GM21825 (cell line): Measurements from ENCODE around the gene SNRK.

ENCODE experiments used
- ATAC-seq: cut with Tn5 transposase; IDR thresholded peaks from one replicate; pipeline ENCODE4 v1.9.1; 2021; ENCODE audit warnings: mild to moderate bottlenecking, moderate library complexity; ENCODE audit not compliant: unreplicated experiment

Gene SNRK

GRCh38 chr3:43369404-43370292 lies 83.3 kb downstream of the SNRK start:
- ATAC-seq: no peak

DNA sequence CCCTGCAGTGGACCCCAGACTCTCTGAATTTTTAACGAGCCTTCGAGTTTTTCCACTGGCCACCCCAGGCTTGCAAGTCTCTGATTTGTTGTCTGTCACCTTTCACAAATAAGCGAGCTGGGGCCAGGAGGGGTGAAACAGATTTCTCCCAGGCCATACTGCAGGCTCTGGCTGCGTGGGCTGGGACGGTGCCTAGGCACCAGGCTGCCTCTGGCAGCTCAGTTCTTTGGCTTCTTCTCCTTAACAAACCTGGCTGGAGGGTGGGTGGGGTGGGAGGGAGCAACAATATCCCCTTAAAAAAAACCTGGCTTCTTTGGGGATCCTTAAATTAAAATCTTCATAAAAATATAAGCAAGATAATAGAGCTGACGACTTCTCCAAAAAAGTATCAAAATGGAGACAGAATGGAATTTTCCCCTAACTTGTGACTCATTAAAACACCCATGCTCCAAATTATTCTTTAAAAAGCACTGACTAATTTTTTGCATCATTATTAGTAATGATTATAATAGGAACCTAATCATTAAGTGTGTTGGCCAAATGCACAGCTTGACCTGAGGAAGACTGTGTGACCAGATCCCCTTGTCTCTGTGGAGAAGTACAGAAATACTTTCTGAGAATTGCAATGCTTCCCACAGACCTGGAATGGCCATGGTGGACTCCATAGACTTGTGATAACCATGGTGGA lies 84.1 kb downstream of the SNRK start:
- no peak for ATAC-seq

DNA sequence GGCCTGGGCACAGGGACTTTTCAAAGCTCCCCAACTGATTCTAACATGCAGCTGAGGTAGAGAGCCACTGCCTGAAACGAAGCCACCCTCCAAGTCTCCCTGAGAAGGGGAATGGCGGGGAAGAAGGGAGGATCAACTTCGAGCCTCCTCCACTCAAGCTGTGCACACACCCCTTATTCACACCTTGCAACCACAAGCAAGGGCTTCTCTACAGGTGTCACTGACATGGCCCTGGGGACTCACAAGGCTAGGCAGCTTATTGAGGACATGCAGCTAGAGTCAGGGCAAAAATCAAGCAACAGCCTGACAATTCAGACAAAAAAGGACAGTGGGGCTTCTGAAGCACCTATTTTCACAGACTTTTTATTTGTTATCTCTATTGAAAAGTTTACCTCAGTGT lies 85.2 kb downstream of the SNRK start:
- no peak for ATAC-seq

DNA sequence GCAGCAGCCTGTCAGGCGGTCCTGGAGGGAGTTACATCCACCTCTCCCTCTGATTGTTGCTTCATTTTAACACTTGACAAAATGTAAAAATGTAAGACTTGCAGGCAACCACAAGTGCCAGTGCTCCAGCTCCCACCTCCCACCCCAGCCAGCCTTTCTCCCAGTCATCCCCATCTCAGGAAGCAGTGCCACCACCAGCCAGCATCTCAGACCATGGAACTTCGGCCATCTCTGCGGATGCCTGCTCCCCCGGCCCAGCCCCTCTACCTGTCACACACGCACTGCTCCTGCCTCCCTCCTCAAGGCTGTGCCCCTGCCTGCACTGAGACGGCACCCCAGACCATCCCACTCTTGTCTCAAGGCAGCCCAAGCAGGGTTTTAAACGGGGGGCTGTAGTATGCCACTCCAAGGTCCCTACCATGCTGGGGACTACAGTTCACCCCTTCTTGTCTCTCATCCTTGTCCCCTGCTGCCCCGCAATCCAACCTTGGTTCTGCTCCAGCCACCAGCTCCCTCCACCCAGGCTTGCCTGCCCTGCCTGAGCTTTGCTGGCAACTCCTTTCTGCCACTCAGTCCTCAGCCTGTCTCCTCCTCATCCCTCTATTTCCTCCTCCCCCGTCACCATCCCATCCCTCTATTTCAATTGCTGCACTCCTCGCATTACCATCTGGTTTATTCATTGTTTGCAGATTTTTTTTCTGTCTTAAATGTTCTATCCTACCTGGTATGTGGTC lies 85.8 kb downstream of the SNRK start:
- no peak for ATAC-seq

GRCh38 chr3:43372809-43373559 lies 86.6 kb downstream of the SNRK start:
- no peak for ATAC-seq

- ATAC-seq: no peak
Measured at GRCh38 chr3:43373560-43373928, 87.2 kb downstream of the SNRK start.

DNA sequence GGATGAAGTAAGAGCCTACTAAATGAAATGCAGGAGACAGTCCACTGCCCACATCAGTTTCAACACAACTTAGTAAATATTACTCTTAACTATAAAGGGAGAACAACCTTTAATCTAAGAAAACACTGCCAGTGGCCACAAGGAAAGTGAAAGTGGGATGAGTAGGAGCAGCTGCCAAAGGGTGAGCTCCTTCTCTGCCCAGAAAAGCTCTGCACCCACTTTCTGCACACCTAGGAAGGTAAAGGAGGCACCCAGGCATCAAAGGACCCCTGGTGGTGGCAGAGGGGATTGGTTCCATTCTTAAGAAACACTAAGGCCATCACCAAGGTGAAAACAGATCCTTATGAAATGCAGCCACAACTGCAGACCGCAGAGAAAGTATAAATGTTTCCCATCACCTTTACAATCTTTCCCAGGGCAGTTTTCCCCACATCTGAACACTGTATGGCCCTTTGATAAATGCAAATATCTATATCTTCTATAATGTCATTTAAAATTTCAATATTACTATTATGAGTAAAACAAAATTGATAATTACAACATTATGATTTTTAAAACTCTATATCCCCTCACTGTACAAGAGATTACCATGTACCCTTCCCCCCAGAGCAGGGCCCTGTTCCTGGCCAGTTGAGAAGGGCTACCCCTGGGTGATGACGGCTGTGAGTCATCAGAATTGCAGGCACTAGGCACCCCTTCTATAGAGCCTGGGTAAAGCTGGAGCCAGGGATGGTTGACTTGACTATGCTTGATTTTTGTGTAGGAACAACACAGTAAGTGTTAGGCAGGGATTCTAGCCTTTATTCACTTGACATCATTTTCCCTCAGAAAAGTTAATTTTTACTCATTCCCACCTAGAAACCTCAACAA lies 92.0 kb downstream of the SNRK start:
- ATAC-seq: no peak

DNA sequence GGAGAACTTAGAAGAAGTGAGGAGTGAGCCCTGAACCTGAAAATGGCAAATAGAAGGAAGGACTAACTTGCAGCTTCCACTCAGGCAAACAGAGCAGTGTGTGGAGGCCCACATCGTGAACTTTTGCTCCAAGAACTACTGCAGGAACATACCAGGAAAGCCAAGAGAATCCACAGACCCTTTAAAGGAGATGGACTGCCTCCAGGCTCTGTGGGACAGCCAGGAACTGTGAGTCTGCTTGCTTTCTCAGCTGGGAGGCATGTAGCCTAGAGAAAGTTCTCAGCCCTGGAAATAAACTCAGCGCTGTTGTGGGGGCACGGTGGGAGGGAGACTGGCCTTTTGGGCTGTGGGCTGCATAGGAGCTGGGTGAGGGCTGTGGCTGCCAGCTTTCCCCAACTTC lies 93.0 kb downstream of the SNRK start:
- no peak for ATAC-seq

DNA sequence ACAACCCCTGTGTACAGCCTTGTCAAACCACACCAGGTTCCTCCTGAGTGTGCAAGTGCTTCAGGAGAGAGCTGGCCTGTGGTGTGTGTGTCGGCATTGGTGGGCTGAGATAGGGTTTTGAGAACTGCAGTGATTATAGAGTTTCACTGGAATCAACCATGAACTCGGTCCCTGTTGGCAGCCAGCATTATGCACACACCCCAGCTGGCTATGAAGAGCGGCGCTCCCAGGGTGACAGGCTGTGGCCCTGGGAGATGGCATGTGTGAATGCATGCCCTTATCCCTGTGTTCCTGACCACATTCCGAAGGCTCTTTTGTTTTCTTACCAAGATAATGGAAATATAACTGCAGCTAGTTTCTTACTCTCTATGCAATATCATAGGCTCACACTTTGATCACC lies 101.8 kb downstream of the SNRK start:
- no peak for ATAC-seq

DNA sequence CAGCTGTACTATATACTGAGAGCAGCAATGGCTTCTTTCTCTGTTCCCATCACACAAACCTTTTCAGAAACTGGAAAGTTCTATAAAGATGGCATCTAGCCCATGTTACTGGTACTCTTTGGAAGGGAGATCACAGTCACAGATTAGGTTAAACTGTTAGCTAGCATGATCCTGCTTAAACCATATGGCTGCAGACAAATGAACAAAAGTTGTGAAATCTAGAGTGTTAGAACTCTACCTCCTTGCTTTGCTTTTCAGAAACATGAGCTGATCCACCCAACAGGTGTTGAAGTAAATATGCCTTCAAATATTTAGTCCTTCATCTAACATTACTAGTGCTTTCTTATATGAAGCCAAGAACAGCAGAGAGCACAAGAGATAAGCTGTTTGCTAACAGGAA lies 102.6 kb downstream of the SNRK start:
- ATAC-seq: no peak

DNA sequence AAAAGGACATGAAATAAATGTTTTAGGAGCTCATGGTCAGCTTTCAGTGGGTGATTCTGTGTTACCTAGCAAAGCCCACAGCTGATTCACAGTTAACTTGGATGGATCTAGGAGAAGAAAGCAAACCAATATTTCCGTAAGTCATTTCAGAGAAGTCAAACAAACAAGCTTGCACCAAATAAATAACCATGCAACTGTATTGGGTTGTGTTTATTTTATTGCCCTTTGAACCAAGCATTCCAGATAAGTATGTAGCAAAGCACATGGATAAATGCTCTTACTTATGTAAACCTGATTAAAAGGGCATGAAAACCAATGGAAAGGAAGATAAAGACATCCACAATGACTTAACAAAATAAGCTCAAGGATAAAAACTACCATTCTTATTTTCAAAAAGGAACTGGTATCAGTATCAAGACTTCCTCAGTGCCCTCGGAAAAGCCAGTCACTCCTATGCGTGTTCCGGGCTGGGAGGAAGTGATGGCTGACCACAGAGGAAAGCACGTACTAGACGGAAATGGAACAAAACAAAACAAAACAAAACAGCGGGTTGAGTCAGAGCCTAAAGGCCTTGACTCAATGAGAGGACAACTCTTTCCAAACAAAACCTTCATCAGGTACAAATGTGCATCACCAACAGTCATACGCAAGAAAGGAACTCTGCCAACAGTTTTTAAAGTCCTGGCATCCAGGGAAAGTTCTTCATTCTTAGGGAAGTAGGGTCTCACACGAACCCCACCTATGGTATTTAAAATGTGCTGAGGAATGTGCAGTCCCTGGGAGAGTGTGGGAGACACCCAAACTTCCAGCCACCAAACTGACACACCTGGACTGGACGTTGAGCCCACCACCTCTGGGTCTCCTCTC lies 103.3 kb downstream of the SNRK start:
- no peak for ATAC-seq

DNA sequence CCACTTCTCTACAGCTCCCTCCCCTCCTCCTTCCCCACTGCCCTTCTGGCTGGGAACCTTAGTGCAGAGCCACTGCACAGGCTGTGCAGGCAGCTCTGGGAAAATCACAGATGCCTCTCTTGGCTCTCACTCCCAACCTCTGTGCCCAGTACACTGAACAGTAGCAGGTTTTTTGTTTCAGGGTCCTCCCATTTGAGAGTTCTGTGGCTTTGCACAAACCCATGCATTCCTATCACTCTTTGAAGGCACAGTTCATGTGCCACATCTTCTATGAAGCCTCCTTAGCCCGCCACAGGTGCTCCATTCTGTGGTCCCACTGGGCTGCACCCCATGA lies 103.9 kb downstream of the SNRK start:
- ATAC-seq: no peak

DNA sequence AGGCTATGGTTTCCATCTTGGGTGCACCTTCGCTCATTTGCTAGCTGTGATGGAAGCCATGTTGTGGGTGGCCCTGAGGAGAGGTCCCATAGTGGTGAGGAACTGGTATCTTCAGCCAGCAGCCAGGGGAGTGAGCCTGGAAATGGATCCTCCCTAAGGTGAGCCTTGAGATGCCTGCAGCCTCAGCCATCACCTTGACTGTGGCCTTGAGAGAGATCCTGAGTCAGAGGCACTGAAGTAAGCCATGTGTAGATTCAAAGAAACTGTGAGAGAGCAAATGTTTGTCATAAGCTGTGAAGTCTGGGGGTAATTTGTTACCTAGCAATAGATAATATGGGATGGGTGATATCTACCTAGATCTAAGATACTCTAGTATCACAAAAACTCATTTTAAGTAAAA lies 105.3 kb downstream of the SNRK start:
- ATAC-seq: no peak

GRCh38 chr3:43394041-43394554 lies 107.8 kb downstream of the SNRK start:
- ATAC-seq: no peak

GRCh38 chr3:43399034-43399433 lies 112.7 kb downstream of the SNRK start:
- ATAC-seq: no peak

- ATAC-seq: no peak
Measured at GRCh38 chr3:43400167-43400566, 113.8 kb downstream of the SNRK start.
